Testis (tissue), 2 donors: ENCODE measurements around the gene STRN3.

Source experiments
- POLR2A ChIP-seq: fragments of 450-650 bp; IDR thresholded peaks from one replicate; pipeline ENCODE4 v1.6.1; 2017; ENCODE audit warnings: antibody characterized with exemption, mild to moderate bottlenecking, moderate library complexity
- TF ChIP-seq, protein P1 (sequence below), 3 experiments: fragments of 450-650 bp in 2 of 3; fragments of 200-600 bp in 1 of 3; sonication (generic) in 1 of 3; IDR thresholded peaks; one replicate each; pipeline ENCODE4 v1.5.1; 2016 to 2019; ENCODE audit warnings: antibody characterized with exemption in 3 of 3, mild to moderate bottlenecking in 2 of 3, moderate library complexity in 1 of 3

GRCh38 chr14:30872602-30873001 lies 153.6 kb downstream of the STRN3 start:
- TF ChIP-seq POLR2A: no peak
- TF ChIP-seq, protein P1, sequence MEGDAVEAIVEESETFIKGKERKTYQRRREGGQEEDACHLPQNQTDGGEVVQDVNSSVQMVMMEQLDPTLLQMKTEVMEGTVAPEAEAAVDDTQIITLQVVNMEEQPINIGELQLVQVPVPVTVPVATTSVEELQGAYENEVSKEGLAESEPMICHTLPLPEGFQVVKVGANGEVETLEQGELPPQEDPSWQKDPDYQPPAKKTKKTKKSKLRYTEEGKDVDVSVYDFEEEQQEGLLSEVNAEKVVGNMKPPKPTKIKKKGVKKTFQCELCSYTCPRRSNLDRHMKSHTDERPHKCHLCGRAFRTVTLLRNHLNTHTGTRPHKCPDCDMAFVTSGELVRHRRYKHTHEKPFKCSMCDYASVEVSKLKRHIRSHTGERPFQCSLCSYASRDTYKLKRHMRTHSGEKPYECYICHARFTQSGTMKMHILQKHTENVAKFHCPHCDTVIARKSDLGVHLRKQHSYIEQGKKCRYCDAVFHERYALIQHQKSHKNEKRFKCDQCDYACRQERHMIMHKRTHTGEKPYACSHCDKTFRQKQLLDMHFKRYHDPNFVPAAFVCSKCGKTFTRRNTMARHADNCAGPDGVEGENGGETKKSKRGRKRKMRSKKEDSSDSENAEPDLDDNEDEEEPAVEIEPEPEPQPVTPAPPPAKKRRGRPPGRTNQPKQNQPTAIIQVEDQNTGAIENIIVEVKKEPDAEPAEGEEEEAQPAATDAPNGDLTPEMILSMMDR (IDR thresholded peaks at IDR 0.05): no peak
